Esophagus squamous epithelium (tissue), 4 donors: ENCODE measurements around the gene EBP.

Source experiments
- POLR2A ChIP-seq, 4 donors: fragments of 450-650 bp; IDR thresholded peaks; one replicate each; pipeline ENCODE4 v1.6.1; 2017; ENCODE audit warnings: antibody characterized with exemption in 4 of 4, mild to moderate bottlenecking in 4 of 4, moderate library complexity in 3 of 4
- TF ChIP-seq, protein P1 (sequence below), 6 experiments: fragments of 450-650 bp in 4 of 6; fragments of 200-600 bp in 2 of 6; sonication (generic) in 2 of 6; IDR thresholded peaks; one replicate each; pipeline ENCODE4 v1.5.1; 2016 to 2019; ENCODE audit warnings: antibody characterized with exemption in 6 of 6, mild to moderate bottlenecking in 4 of 6, moderate library complexity in 4 of 6

DNA sequence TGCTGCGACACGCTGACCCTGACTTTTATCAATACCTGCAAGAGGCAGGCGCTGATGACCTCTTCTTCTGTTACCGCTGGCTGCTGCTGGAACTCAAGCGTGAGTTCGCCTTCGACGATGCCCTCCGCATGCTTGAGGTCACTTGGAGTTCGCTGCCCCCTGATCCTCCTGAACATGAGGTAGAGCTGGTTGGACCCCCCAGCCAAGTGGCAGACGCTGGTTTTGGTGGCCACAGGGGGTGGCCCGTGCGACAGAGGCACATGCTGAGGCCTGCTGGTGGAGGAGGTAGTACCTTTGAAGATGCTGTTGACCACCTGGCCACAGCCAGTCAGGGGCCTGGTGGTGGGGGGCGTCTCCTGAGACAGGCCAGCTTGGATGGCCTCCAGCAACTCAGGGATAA lies 38.4 kb downstream of the EBP start:
- TF ChIP-seq, protein P1, sequence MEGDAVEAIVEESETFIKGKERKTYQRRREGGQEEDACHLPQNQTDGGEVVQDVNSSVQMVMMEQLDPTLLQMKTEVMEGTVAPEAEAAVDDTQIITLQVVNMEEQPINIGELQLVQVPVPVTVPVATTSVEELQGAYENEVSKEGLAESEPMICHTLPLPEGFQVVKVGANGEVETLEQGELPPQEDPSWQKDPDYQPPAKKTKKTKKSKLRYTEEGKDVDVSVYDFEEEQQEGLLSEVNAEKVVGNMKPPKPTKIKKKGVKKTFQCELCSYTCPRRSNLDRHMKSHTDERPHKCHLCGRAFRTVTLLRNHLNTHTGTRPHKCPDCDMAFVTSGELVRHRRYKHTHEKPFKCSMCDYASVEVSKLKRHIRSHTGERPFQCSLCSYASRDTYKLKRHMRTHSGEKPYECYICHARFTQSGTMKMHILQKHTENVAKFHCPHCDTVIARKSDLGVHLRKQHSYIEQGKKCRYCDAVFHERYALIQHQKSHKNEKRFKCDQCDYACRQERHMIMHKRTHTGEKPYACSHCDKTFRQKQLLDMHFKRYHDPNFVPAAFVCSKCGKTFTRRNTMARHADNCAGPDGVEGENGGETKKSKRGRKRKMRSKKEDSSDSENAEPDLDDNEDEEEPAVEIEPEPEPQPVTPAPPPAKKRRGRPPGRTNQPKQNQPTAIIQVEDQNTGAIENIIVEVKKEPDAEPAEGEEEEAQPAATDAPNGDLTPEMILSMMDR (IDR thresholded peaks at IDR 0.05), result no peak
- TF ChIP-seq POLR2A (IDR thresholded peaks at IDR 0.05), result no peak
